Medulla oblongata (tissue), 1 donor: ENCODE results near the gene ANKRD18A.
"Not testable (repeated sequence)": the region's sequence is repeated elsewhere in the genome, so short reads cannot be mapped to it uniquely, and the experiment has no call there.

ENCODE experiments used
- DNase-seq: peaks from one replicate; pipeline ENCODE4 v3.0.0-alpha.2; 2015; ENCODE audit errors: extremely low spot score

Gene ANKRD18A

GRCh38 chr9:38626006-38626405 lies 5.6 kb upstream of the ANKRD18A start:
- no peak for DNase-seq

DNA sequence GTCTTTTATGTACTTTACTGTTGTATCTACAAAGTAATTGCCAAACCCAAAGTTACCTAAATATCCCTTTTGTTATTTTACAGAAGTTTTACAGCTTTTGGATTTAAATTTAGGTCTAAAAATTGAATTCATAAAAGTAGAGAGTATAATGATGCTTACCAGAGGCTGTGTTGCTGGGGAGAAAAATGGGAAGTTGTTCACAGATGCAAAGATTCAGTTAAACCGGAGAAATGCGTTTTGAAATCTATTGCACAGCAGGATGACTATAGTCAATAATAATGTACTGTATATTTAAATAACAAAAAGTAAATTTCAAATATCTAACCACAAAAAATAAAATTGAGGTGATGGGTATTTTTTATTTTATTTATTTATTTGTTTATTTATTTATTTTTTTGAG lies 2.6 kb upstream of the ANKRD18A start:
- no peak for DNase-seq

DNA sequence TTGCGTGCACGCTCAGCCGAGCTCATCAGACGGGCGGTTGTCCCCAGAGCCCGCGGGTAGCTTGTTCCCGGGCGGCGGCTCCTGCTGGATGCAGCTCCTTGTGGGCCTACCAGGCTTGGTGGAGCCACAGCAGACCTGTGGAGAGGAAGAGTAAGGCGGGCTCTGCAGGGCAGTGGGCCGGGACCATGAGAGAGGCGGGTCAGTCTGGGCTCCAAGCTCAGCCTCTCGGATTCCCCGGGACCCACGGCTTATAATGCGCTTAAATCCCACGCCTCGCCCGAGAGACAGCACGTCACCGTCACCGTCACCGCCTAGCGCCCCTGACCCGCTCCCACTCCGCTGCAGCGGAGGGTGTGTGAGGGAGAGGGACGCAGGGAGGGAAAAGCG lies 1.9 kb upstream of the ANKRD18A start:
- DNase-seq = peak; percentile 6

DNA sequence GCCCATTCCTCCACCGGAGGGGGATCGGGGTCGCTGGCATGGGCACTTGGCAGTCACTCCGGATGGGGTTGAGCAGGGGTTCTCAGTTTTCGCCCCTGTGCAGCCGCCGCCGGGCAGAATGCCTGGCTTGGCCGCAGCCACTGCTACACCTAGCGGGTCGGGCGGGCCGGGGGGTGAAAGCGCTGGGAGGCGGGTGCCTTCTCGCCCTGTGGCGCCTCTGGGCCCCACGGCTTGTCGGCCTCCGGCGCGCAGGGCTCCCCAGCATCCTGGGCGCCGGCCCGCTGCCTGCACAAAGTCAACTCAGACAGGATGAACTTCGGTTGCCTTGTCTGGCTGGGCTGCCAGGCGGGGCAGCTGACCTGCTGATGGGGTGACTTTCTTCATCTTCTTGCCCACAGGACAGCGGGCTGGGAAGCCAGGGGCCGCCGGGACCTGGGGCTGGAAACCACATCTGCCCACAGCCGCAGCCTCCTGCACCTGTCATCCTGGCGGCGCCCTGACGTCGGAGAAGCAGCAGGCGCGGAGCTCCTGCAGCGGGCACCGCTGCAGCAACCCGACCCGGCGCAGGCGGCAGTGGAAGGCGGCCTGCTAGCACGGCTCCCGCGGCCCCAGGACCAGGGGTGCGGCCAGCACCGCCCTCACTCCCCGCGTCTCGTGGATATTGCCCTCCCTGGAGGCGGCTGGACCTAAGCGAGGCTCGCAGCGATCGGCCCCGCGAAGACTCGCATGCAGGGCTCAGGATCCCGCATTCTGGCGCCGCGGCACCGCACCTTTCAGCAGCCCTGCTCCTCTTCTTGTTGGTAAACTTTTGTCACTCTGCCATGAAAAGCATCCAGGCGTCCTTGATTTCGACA lies 1.3 kb upstream of the ANKRD18A start:
- DNase-seq = peak; percentile 7

DNA sequence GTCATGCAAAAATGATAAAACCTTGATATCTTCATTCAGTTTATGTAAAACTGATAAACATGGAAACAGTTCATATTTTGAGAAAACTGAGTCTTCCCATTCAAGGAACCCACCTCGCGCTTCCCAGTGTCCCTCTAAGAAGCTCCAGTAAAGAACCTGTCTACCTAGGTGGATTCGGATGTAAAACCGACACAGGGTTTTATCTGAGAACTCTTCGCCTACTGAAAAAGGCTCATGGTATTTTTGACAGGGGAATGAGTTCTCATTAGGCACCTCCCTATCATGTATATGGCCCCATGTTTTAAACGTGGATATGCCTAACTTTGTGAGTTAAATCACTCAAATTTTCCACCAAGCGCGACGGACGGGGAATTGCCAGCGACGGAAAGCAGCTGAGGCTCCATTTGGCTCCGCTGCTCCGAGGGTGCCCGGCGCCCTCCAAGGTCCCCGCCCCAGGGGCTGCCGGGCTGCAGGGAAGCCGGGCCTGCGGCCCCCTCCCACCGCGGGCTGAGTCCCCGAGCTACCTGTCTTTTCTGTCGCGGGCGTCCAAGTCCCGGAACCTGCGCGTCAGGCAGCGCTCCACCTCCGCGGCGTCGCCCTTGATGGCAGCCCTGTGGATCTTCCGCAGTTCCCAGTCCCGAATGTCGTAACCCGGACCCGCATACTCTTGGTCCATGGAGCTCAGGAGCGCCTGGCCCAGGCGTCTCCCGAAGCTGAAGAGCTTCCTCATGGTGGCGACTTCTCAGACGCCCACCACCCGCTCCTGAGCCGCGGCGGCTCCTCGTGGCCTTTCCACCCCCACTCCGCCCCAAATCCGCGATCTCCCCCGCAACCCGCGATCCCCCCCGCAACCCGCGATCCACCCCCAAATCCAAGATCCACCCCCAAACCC lies 594 bp downstream of the ANKRD18A start:
- peak; percentile 4 for DNase-seq

DNA sequence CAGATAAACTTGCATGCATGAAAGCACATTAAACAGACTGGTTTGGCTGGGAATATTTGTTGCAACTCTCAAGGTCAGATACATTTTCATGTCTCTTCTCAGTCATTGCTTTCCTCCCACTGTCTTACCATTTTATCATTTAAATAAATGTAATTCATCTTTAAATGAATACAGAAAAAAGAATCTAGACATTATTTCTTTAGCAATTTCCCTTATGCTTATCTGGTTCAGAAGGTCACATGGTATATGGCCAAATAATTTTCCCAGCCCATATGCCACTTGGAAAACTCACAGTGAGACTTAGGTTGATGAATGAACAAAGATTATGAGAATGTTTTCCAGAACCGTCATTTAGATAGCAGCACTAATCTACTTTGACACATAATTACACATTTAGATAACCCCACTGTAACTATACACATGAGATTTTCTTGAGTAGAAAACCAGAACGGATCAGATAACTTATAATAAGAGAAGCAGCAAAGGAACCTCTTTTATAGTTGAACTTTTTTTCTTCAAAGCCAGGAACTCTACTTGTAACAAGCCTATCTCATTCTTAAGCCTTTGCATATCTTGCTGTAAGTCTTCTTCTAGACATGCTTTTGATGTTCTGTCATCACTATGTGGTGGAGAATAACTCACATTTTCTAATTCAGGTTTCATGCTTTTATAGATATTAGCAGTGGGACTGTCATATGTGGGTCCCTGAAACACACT lies 22.2 kb downstream of the ANKRD18A start:
- not testable (repeated sequence) for DNase-seq

- not testable (repeated sequence) for DNase-seq
These were observed 25.3 kb downstream of the ANKRD18A start for GRCh38 chr9:38595117-38595516.

DNA sequence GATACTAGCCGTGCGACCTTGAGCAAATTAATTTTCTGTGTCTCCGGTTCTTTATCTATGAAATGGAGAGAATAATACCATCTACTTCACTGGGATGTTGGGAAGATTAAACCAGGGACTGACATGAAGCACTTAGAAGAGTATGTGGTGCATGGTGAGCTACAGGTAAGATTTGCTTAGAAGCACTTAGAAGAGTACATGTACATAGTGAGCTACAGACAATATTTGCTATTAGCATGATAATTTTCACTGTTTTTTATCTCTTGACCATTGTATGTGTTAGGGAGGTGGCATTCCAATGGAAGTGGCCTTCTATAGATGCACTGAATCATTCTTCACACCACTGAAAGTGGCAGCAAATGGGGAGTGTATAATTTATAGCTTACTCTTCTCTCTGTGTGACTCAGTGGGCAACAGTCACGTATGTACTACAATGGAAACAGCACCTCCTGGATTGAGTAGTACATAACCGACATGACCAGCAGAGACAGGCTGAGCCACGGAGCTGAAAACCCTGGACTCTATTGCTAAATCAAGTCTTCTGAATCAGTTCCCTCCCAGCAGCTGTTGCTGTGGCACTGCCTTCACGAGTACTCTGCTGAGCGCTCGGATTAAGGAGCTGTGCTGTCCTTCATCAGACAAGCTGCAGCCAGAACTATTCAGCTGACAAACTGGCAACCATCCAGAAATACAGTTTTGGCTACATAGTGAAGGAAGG lies 28.9 kb downstream of the ANKRD18A start:
- DNase-seq = not testable (repeated sequence)

GRCh38 chr9:38583765-38584164 lies 36.6 kb downstream of the ANKRD18A start:
- DNase-seq = not testable (repeated sequence)

GRCh38 chr9:38580112-38580511 lies 40.3 kb downstream of the ANKRD18A start:
- DNase-seq = not testable (repeated sequence)

- DNase-seq = not testable (repeated sequence)
These were observed 44.2 kb downstream of the ANKRD18A start for GRCh38 chr9:38576181-38576580.

DNA sequence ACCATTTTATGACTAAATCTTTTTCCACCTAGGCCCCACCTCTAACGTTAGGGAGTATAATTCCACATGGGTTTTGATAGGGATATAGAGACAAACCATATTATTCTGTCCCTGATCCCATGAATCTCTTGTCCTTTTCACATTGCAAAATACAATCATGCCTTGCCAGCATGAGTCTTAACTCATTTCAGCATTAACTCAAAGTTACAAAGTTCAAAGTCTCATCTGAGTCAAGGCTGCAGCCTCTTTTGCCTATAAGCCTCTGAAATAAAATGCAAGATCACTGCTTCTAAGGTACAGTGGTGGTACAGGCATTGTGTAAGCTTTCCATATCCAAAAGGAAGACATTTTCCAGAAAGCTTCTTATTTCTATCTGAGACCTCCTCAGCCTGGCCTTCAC lies 54.3 kb downstream of the ANKRD18A start:
- not testable (repeated sequence) for DNase-seq

DNA sequence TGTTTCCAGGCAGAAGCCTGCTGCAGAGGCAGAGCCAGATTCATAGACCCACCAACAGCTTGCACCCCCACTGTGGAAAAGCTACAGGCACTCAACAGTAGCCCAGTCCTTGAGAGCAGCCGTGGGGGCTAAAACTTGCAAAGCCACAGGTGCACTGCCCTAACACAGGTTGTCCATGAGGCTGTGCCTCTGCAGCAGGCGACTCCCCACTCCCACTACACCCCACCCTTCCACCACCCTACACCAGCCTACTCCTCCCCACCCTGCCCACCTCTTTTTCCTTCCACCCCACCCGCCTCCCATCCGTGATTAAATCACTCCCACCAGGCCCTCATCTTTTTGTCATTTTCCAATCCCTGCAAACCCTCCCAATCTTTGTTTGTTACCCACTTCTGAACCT lies 55.2 kb downstream of the ANKRD18A start:
- DNase-seq = not testable (repeated sequence)

- not testable (repeated sequence) for DNase-seq
These were observed 56.5 kb downstream of the ANKRD18A start for GRCh38 chr9:38563911-38564310.

DNA sequence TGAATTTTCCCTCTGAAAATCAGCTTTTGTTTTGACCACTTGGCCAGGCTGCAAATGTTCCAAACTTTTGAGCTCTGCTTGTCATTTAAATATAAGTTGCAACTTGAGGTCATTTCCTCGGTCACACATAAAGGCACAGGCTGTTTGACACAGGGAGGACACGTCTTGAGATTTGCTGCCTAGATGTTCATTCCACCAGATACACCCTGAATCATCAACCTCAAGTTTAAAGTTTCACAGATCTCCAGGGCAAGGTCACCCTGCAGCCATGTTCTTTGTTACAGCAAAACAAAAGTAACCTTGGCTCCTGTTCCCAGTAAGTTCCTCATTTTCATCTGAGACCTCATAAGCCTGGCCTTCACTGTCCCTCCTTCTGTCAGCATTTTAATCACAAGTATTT lies 59.3 kb downstream of the ANKRD18A start:
- not testable (repeated sequence) for DNase-seq

DNA sequence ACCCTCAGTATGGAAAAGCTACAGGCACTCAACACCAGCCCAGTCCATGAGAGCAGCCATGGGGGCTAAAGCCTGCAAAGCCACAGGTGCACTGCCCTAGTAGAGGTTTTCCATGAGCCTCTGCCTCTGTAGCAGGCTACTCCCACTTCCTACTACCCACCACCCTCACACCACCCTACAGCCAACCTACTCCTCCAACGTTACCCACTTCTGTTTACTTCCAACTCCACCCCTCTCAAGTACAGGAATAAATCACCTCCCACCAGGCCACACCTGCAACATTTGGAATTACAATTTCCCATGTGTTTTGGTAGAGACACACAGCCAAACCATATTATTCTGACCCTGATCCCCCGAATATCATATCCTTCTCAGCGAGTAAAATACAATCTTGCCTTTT lies 61.2 kb downstream of the ANKRD18A start:
- DNase-seq = not testable (repeated sequence)

GRCh38 chr9:38557746-38558145 lies 62.6 kb downstream of the ANKRD18A start:
- DNase-seq = not testable (repeated sequence)

GRCh38 chr9:38554966-38555365 lies 65.4 kb downstream of the ANKRD18A start:
- DNase-seq = not testable (repeated sequence)

GRCh38 chr9:38553019-38553418 lies 67.4 kb downstream of the ANKRD18A start:
- DNase-seq = not testable (repeated sequence)

- DNase-seq = not testable (repeated sequence)
These were observed 73.8 kb downstream of the ANKRD18A start for GRCh38 chr9:38546497-38547163.

DNA sequence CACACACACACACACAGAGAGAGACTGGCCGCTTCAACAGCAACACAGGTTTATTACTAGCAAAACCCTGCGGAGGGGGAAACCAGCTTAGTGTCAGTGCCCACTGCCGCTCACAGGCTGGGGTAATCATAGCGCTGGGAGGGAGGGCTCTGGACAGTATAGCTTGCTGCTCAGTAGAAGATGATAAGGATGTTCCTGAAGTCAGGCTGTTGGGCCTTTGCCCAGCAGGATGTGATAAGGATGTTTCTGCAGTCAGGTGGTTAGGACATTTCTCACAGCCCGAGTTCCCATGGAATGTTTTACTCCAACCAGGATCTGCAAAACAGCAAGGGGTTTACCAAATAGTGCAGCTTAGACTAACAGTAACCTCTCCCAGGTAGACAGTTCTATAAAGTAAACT lies 79.9 kb downstream of the ANKRD18A start:
- not testable (repeated sequence) for DNase-seq
